Mesenteric fat pad (tissue), 1 donor: Measurements from ENCODE around the gene MYH15. TPM values are rescaled to one million over a fixed set of nuclear protein-coding genes. Genes with fewer than 3 reads are reported as not detected.

Experiments
- DNase-seq: peaks from one replicate; pipeline ENCODE4 v3.0.0-alpha.2; 2020; ENCODE audit warnings: low spot score
- total RNA-seq: library from RNA; stranded (reverse); fragmentation: NEBNext Ultra II Directional; extraction: Animal tissue kit (Norgen Biotek cat#: 25700); gene quantifications from one replicate; pipeline ENCODE4 v1.2.1, GENCODE V29; 2021
- donor health status: DM: yes; HTN: yes; CAD: no.

The MYH15 gene
- total RNA-seq, 1 donor from 2014 or later: 0.29 TPM

GRCh38 chr3:108342837-108343486 is 167.4 kb downstream of the MYH15 start:
- no peak for DNase-seq

DNA sequence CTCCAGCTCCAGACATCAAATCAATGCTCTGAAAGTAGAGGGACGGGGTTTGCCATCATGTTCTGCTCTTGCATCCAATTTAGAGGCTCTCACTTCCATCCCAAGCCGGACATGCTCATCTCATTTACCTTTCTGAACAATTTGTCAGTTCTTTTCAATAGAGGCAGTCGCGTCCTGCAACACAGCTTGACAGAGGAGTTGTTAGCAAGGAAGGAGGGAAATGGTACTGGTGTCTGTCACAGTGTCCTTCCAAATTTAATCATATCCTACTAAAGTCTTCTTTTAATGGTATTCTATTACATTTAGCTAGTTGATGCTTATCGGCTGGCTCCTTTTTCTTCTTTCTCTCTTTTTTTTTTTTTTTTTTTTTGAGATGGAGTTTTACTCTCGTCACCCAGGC is 168.5 kb downstream of the MYH15 start:
- DNase-seq: no peak

GRCh38 chr3:108338901-108339545 is 171.4 kb downstream of the MYH15 start:
- no peak for DNase-seq

- no peak for DNase-seq
Measured at GRCh38 chr3:108334701-108335100, 175.7 kb downstream of the MYH15 start.

- no peak for DNase-seq
Measured at GRCh38 chr3:108333961-108334360, 176.4 kb downstream of the MYH15 start.

- no peak for DNase-seq
Measured at GRCh38 chr3:108331792-108332191, 178.6 kb downstream of the MYH15 start.

Other genes starting within 250 kb of the MYH15 start
- gene HHLA2, start 214.0 kb downstream of the MYH15 start, total RNA-seq: 0.32 TPM
- 2.1 TPM for gene CIP2A, start 78.8 kb upstream of the MYH15 start, total RNA-seq
- gene DZIP3, start 79.1 kb upstream of the MYH15 start, total RNA-seq: 8.4 TPM
- gene RETNLB, start 246.8 kb upstream of the MYH15 start, total RNA-seq: not detected